ENCODE results near the gene ABCD1. TPM values are rescaled to one million over a fixed set of nuclear protein-coding genes. Genes with fewer than 3 reads are reported as not detected.

The ABCD1 gene
- polyA plus RNA-seq, 2 of the 4 experiments (the other 2 are of a cell fraction): 1.7 to 3.8 TPM

GRCh38 chrX:153765138-153766079 lies 40.8 kb downstream of the ABCD1 start:
- CTCF ChIA-PET: interaction anchor here (1.1 to 4.3 kb wide), 12 partner anchors 7 to 198 kb away, joined by 3 to 41 read pairs (median 8); partner anchors contain the start of gene RENBP
- Histone ChIP-seq H3K4me3 (no peak overlapping the region), H3K4me1 (peaks cover 16% of the 10 kb centered on the region; the same call in 2 of the 3 replicates), H3K9me3 (no peaks in the 10 kb centered on the region), H3K27ac (peak overlapping the region in 1 of 2 experiments; percentile 82; a peak in 4 of 6 replicates), H3K4me2 (peak overlapping the region; percentile 54)
- WGBS (ENCODE audit: missing lambda C conversion rate): 82% methylated on average over 14 of the region's 27 CpGs
- POLR2A ChIA-PET: interaction anchor here (0.9 to 1.2 kb wide), 3 partner anchors 18 to 163 kb away, joined by 3 to 4 read pairs (median 3); no protein-coding TSS in a partner anchor
- peak in 1 of 2 experiments; percentile 12; a peak in 3 of 6 replicates for ATAC-seq
- TF ChIP-seq TP53 (CRISPR knock-in tag; IDR thresholded peaks at IDR 0.05) (no peak), MAZ (IDR thresholded peaks at IDR 0.05; ENCODE audit: borderline replicate concordance, low read depth, low read length) (no peak), BHLHE40 (IDR thresholded peaks at IDR 0.05; ENCODE audit: low read depth, low read length) (no peak), NR3C1 (IDR thresholded peaks at IDR 0.05) (no peak), ZC3H11A (IDR thresholded peaks at IDR 0.05) (no peak), ESRRA (IDR thresholded peaks at IDR 0.05; ENCODE audit: borderline replicate concordance, low read length) (no peak), RNF2 (IDR thresholded peaks at IDR 0.05; ENCODE audit: borderline replicate concordance, low read depth) (no peak), KDM1A (IDR thresholded peaks at IDR 0.05; ENCODE audit: low read depth) (no peak), CHD4 (IDR thresholded peaks at IDR 0.05; ENCODE audit: borderline replicate concordance) (no peak), CBX2 (IDR thresholded peaks at IDR 0.05; ENCODE audit: borderline replicate concordance, low read depth) (no peak), FOXS1 (CRISPR knock-in tag; IDR thresholded peaks at IDR 0.05) (no peak), EHF (CRISPR knock-in tag; IDR thresholded peaks at IDR 0.05) (no peak), PHF8 (IDR thresholded peaks at IDR 0.05; ENCODE audit: borderline replicate concordance, low read depth) (no peak)
- no peak for DNase-seq (ENCODE audit: low read depth in 1 of 2, low spot score in 1 of 2)
- no peak for FAIRE-seq

GRCh38 chrX:153766098-153766817 lies 41.6 kb downstream of the ABCD1 start:
- no peak overlapping the region for H3K4me3 ChIP-seq
- peak overlapping the region; percentile 54 for H3K4me2 ChIP-seq
- ChIA-PET CTCF (interaction anchor here (1.1 to 4.3 kb wide), 5 partner anchors 16 to 188 kb away, joined by 4 to 17 read pairs (median 7); no protein-coding TSS in a partner anchor), POLR2A (interaction anchor here (0.9 to 1.2 kb wide), 4 partner anchors 17 to 162 kb away, joined by 3 to 4 read pairs (median 3); partner anchors contain the start of gene SSR4)
- no peak for TF ChIP-seq EHMT2 (IDR thresholded peaks at IDR 0.05; ENCODE audit: low read depth)
- TF ChIP-seq EHF (CRISPR knock-in tag; IDR thresholded peaks at IDR 0.05): no peak
- TF ChIP-seq USF2 (IDR thresholded peaks at IDR 0.05): no peak
- no peak for TF ChIP-seq FOSL2 (IDR thresholded peaks at IDR 0.05)
- peak; percentile 21; the same call in 1 of the 2 replicates for TF ChIP-seq FOSL2 (CRISPR knock-in tag; IDR thresholded peaks at IDR 0.05)
- peak; percentile 39 to 51; a peak in 5 of 6 replicates for ATAC-seq
- H3K9me3 ChIP-seq: no peaks in the 10 kb centered on the region
- H3K27ac ChIP-seq: peak overlapping the region; percentile 24 to 80; a peak in 4 of 6 replicates
- FAIRE-seq: no peak
- DNase-seq (ENCODE audit: low read depth in 1 of 2, low spot score in 1 of 2): peak in 1 of 2 experiments; percentile 30
- H3K4me1 ChIP-seq: peaks cover 16% of the 10 kb centered on the region; the same call in 2 of the 3 replicates
- 50% methylated on average over 17 of the region's 21 CpGs for WGBS (ENCODE audit: missing lambda C conversion rate)

DNA sequence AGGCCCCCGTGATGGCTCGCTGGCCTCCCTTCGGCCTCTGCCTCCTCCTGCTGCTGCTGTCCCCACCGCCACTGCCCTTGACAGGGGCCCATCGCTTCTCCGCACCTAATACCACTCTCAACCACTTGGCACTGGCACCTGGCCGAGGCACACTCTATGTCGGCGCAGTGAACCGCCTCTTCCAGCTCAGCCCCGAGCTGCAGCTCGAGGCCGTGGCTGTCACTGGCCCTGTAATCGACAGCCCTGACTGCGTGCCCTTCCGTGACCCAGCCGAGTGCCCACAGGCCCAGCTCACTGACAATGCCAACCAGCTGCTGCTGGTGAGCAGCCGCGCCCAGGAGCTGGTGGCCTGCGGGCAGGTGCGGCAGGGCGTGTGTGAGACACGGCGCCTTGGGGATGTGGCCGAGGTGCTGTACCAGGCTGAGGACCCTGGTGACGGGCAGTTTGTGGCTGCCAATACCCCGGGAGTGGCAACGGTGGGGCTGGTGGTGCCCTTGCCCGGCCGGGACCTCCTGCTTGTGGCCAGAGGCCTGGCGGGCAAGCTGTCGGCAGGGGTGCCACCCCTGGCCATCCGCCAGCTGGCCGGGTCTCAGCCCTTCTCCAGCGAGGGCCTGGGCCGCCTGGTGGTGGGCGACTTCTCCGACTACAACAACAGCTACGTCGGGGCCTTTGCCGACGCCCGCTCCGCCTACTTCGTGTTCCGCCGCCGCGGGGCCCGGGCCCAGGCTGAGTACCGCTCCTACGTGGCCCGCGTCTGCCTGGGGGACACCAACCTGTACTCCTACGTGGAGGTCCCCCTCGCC lies 42.4 kb downstream of the ABCD1 start:
- Histone ChIP-seq H3K4me2 (no peak overlapping the region), H3K27ac (peak overlapping the region in 1 of 2 experiments; percentile 25; a peak in 1 of 6 replicates), H3K4me3 (no peak overlapping the region), H3K9me3 (no peaks in the 10 kb centered on the region), H3K4me1 (peaks cover 16% of the 10 kb centered on the region; the same call in 2 of the 3 replicates)
- ATAC-seq (no peak), DNase-seq (ENCODE audit: low read depth in 1 of 2, low spot score in 1 of 2) (no peak), FAIRE-seq (no peak)
- WGBS (ENCODE audit: missing lambda C conversion rate): 93% methylated on average over 10 of the region's 56 CpGs
- ChIA-PET POLR2A (interaction anchor here (0.9 to 1.2 kb wide), 3 partner anchors 16 to 117 kb away, joined by 3 read pairs; partner anchors contain the start of gene SSR4), CTCF (interaction anchor here (0.6 to 3.4 kb wide), 7 partner anchors 13 to 187 kb away, joined by 3 to 17 read pairs (median 5); no protein-coding TSS in a partner anchor)
- no peak for TF ChIP-seq CBX2 (IDR thresholded peaks at IDR 0.05; ENCODE audit: borderline replicate concordance, low read depth)
- no peak for TF ChIP-seq FOXS1 (CRISPR knock-in tag; IDR thresholded peaks at IDR 0.05)
- no peak for TF ChIP-seq ZSCAN20 (CRISPR knock-in tag; IDR thresholded peaks at IDR 0.05)
- no peak for TF ChIP-seq MAFK (IDR thresholded peaks at IDR 0.05; ENCODE audit: partially characterized antibody)
- no peak for TF ChIP-seq NPAS2 (CRISPR knock-in tag; IDR thresholded peaks at IDR 0.05; ENCODE audit: borderline replicate concordance)
- TF ChIP-seq HEYL (CRISPR knock-in tag; IDR thresholded peaks at IDR 0.05): no peak
- TF ChIP-seq CEBPB (IDR thresholded peaks at IDR 0.05): no peak

All from A549 (cell line).